Activated T-cell treated with anti-CD3 and anti-CD28 coated beads for 48 hours (primary cell): ENCODE results near the gene CLTC.

Experiments used
- DNase-seq: peaks from one replicate; pipeline ENCODE4 v3.0.0-alpha.2; 2020; ENCODE audit warnings: low read depth

The CLTC gene

DNA sequence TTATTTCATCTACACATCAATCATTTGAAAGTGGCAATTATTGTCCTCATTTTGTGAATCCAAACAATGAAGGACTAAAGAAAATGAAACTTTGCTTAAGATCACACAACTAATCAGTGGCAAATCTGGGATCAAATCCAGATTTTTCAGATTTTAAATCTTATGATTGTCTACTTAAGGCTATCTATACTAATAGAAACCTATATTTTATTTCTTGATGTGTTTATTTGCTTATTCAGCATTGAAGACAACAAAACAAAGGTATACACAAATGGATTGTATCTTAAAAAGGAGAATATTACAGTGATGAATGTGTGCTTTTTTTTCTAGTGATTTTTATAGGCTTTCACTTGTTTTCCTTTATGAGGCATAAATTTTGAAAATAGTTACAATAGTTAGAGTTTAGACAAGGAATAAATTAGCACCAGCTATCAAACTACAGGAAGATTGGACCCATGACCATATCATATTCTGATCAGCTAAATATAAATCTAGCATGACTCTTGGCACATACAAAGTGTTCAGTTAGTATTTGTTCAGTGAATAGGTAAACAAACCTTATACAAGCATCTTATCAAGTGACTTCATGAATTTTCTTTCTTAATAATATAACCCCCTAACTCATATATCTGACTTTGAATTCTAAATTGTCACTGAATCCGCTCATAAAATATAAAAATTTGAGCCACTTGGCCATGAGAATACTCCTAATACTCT is 108.3 kb downstream of the CLTC start:
- DNase-seq: no peak

- no peak for DNase-seq
Observed at GRCh38 chr17:59730268-59730834, 110.7 kb downstream of the CLTC start.

DNA sequence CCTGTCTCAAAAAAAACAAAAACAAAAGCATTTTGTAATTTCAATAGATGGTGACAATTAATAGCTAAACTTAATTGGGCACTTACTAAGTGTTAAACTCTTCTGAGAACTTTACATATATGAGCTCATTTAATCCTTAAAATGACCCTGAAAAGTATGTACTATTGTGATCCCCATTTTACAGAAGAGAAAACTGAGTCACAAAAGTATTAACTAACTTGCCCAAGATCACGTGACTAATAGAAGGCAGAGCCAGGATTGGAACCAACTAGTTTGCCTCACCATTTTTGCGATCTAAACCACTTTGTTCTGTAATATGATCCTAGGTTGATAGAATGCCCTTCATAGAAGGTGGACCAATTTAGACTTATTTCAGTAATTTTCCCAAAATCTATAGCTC is 114.0 kb downstream of the CLTC start:
- DNase-seq: no peak

GRCh38 chr17:59734226-59734625 is 114.5 kb downstream of the CLTC start:
- no peak for DNase-seq

DNA sequence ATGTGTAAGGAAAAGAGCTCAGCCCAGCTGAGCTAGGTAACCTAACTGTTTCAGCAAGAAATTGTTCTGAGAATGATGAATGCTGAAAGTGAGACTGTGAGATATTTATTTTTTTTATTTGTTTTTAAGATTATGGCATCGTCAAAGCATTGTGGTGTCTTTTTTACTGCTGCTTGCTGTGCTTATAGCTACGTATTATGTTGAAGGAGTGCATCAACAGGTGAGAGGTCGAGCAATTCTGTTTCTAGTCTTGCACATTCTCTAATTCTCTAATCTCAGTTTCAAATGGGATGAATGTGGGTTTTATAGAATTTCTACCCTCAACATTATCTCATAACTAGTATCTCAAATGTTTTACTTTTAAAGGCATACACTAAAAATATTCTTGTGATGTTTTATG is 117.6 kb downstream of the CLTC start:
- DNase-seq: no peak

DNA sequence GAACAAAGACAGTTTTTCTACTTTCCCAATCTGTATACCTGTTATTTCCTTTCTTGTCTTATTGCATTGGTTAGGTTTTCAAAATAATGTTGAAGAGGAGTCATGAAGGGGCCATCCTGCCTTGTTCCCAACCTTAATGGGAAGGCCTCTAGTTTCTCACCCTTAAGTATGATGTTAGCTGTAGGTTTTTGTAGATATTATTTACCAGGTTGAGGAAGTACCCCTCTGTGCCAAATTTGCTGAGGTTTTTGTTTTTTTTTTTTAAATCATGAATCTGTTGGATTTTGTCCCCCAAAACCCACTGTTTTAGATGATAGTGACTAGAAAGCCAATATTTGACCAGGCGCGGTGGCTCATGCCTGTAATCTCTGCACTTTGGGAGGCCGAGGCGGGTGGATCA is 124.1 kb downstream of the CLTC start:
- no peak for DNase-seq

DNA sequence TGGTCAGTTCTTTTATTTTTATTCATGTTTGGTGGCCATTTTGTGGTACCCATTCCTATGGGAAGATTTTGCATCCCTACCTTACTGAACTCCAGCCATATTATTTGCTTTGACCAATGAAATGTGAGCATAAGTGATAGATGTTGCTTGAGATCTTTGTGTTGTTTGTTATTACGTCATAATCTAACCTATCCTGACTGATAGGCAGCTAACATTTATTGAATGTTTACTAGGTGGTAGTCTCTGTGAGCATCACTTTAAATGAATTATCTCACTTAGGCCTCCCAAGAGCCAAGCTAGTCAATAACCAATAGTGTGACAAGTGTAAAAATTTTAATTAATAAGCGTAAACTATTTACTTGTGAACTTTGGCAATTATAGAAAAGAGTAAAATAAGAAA is 125.3 kb downstream of the CLTC start:
- no peak for DNase-seq
